Aorta (tissue), 5 donors: Measurements from ENCODE around the gene NGFR. TPM values are rescaled to one million over a fixed set of nuclear protein-coding genes. Genes with fewer than 3 reads are reported as not detected.

Source experiments
- ATAC-seq: fragments of 200-7000 bp; cut with Tn5 transposase; one replicate; pipeline ENCODE4 v1.9.1; 2022; ENCODE audit warnings: moderate library complexity; ENCODE audit not compliant: low FRiP score
- DNase-seq, 2 donors: peaks; one replicate each; pipeline ENCODE4 v3.0.0-alpha.2; 2020
- H3K27ac ChIP-seq, 2 donors: one replicate each; pipeline ENCODE4 v1.5.1; 2013; ENCODE audit warnings: low read length in 2 of 2, mild to moderate bottlenecking in 2 of 2, moderate library complexity in 2 of 2, control low read depth in 1 of 2, inconsistent platforms in 1 of 2, low read depth in 1 of 2
- H3K27me3 ChIP-seq, 2 donors: one replicate each; pipeline ENCODE4 v1.6.1; 2013; ENCODE audit warnings: control low read depth in 1 of 2, low read length in 1 of 2, mild to moderate bottlenecking in 1 of 2, moderate library complexity in 1 of 2; ENCODE audit not compliant: insufficient read depth in 2 of 2, control insufficient read depth in 1 of 2
- H3K36me3 ChIP-seq, 2 donors: one replicate each; pipeline ENCODE4 v1.6.1; 2013; ENCODE audit warnings: control low read depth in 1 of 2, low read length in 1 of 2, mild to moderate bottlenecking in 1 of 2; ENCODE audit not compliant: insufficient read depth in 2 of 2, control insufficient read depth in 1 of 2
- H3K4me1 ChIP-seq, 2 donors: one replicate each; pipeline ENCODE4 v1.6.1; 2013; ENCODE audit warnings: low read length in 2 of 2, control low read depth in 1 of 2, mild to moderate bottlenecking in 1 of 2, moderate library complexity in 1 of 2; ENCODE audit not compliant: insufficient read depth in 2 of 2, control insufficient read depth in 1 of 2
- H3K4me3 ChIP-seq, 2 donors: one replicate each; pipeline ENCODE4 v1.5.1; 2013; ENCODE audit warnings: low read length in 2 of 2, control low read depth in 1 of 2, mild to moderate bottlenecking in 1 of 2
- H3K9me3 ChIP-seq: one replicate; pipeline ENCODE4 v1.6.1; 2013; ENCODE audit warnings: mild to moderate bottlenecking, low read length; ENCODE audit not compliant: control insufficient read depth
- WGBS, 2 donors: extraction: QIAGEN DNeasy Blood & Tissue Kit; methylation state at CpG; one replicate each; pipeline ENCODE4 v1.1.7; 2013; 5-methylcytosine and 5-hydroxymethylcytosine counted together
- intact Hi-C, 2 donors: fragments of 100-400 bp; cut with DNase I; formaldehyde crosslinking; loops; one replicate each; pipeline versions ENCODE4 v1.14.2 to v1.15.0; 2022
- polyA plus RNA-seq, 2 donors: library from polyadenylated mRNA; stranded (reverse); fragments of 200-250 nt; gene quantifications; one replicate each; pipeline ENCODE4 v1.2.3, GENCODE V29; 2013
- total RNA-seq, 2 donors: library from RNA; stranded (reverse); fragmentation: NEBNext Ultra II Directional; extraction: Animal tissue kit (Norgen Biotek cat#: 25700); gene quantifications; one replicate each; pipeline ENCODE4 v1.2.1, GENCODE V29; 2021
- donor health status: healthy with polysubstance abuse.
- donor health status: Bipolar disorder and iron deficiency.
- donor health status: DM: no; HTN: no; CAD: no.
- donor health status: DM: no; HTN: no; CAD: no.
- donor health status: DM: yes; HTN: yes; CAD: no.

Gene NGFR
- total and polyA plus RNA-seq, 4 donors = 0.75 to 55.7 (median 19.1) TPM

DNA sequence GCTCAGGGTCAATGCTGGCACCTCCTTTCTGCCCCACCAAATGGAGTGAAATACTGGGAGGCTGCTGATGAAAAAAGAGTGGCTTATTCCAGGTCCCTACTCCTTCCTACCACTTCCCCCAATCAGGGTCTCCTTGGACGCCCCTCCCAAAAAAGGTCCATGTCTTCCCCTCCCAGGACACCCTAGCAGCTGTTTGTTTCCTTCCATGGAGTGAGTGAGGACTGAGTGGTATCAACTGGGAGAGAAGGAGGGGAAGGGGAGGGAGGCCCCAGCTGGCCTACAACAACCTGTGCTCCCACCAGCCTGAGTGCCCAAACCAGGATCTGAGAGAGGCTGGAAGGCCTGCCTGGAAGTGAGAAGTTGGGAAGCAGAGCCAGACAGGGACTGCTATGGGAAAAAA, 28.7 kb upstream of the NGFR start:
- intact Hi-C loops = no loop called here
- no peaks in the 10 kb centered on the region for H3K4me1 ChIP-seq
- H3K9me3 ChIP-seq = peaks cover 3% of the 10 kb centered on the region
- H3K4me3 ChIP-seq = no peak overlapping the region
- H3K27me3 ChIP-seq = no peaks in the 10 kb centered on the region
- no peak for DNase-seq
- H3K27ac ChIP-seq = no peak overlapping the region
- 92 to 93% methylated on average over 1 of the region's 1 CpG for WGBS, 2 donors
- no peaks in the 10 kb centered on the region for H3K36me3 ChIP-seq
- no peak for ATAC-seq

DNA sequence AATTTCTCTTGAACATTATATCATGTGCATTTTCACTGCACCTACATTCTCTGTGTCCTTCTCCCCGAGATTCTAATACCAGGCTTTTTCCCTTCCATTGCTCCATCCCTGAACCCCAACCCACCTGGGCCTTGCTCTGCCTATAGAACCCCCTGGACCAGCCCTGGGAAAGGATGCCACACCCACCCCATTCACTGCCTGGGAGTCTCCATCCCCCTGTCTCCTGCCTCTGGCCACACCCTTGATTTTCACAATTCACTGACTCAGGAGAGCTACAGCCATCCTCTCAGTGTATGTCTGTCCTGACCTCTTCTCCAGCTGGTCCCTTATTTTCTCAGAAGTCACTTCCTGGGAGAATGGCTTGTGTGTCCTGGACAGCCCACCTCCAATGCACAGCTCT, 27.9 kb upstream of the NGFR start:
- intact Hi-C loops = no loop called here
- H3K4me1 ChIP-seq = no peaks in the 10 kb centered on the region
- DNase-seq (no peak), ATAC-seq (no peak)
- H3K27ac ChIP-seq = no peak overlapping the region
- WGBS, 2 donors = 91 to 100% methylated on average over 1 of the region's 1 CpG
- H3K36me3 ChIP-seq = no peaks in the 10 kb centered on the region
- H3K9me3 ChIP-seq = peaks cover 3% of the 10 kb centered on the region
- no peaks in the 10 kb centered on the region for H3K27me3 ChIP-seq
- H3K4me3 ChIP-seq = no peak overlapping the region

DNA sequence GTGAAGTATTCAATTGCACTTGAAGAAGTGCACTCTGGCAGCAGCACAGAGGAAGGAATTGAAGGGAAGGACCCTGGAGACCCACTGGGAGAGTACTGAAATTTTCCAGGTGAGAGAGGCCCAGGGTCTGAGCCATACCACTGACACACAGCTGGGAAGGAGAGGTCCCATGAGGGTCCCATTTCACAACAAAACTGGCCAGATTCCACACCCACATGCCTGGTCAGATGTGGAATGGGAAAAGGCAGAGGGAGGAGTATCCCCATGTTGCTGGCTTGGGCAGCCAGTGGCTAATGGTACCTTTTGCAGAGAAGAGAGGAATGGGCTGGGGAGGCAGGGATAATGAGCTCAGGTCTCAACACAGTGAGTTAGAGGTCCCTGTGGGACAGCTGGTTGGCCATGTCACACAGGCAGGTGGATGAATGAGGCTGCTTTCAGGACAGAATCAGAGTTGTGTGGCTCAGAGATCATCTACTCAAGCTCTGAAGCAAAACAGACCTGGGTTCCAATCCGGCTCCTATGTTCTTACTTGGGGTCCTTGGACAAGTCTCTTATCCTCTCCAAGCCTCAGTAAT, 26.2 kb upstream of the NGFR start:
- no peaks in the 10 kb centered on the region for H3K27me3 ChIP-seq
- H3K9me3 ChIP-seq = peaks cover 2% of the 10 kb centered on the region
- H3K4me1 ChIP-seq = no peaks in the 10 kb centered on the region
- H3K27ac ChIP-seq = no peak overlapping the region
- H3K4me3 ChIP-seq = no peak overlapping the region
- no peaks in the 10 kb centered on the region for H3K36me3 ChIP-seq
- ATAC-seq (no peak), DNase-seq (no peak)
- 95 to 97% methylated on average over 1 of the region's 1 CpG for WGBS, 2 donors
- intact Hi-C loops = no loop called here

DNA sequence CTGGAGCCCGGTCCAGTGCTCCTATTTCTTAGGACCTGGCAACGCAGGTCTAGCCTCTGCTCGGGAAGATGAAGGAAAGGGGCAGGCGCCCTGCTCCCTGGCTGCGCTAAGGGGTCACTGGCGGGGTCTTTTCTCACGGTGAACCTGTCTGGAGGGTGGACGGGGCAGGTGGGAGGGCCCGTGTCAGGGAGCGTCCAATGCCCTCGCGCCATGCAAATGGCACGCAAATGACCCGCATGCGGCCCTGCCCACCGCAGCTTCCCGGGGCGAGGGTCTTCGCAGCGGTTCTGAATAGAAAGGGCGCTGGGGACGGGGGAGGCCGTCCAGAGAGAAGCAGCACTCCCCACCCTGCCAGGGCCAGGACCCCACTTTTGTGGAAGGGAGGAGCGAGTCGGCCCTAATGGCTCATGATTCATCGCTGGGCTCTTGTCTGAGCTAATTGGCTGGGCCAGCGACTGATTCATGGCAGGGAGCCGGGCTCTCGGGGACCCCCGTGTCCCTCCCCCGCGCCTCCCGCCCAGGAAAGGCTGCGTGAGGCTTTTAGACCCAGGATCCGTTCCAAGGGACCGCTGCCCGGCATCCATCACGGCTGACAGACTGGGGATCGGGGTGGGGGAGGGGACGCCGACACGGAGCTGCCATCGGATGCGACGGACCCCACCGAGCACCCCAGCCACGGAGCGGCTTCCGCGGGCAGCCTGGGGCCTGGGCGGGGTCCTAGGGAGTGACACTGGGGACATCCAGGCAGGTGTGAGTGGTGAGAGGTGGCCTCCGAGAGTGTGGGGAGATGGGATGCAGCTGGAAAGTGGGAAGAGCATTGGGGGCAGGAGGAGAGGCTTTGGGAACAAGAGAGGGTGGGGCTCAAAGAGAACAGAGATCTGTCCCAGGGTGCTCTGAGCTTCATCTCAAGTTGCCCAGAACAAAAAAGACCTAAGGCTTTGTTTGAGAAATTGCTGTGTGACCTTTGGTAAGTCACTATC, 25.0 kb upstream of the NGFR start:
- Histone ChIP-seq H3K27ac (no peak overlapping the region), H3K36me3 (no peaks in the 10 kb centered on the region), H3K9me3 (no peaks in the 10 kb centered on the region), H3K4me1 (no peaks in the 10 kb centered on the region), H3K27me3 (no peaks in the 10 kb centered on the region), H3K4me3 (no peak overlapping the region)
- intact Hi-C loops = no loop called here
- WGBS, 2 donors = 4 to 5% methylated on average over 50 to 52 of the region's 52 CpGs
- ATAC-seq (no peak), DNase-seq (no peak)

DNA sequence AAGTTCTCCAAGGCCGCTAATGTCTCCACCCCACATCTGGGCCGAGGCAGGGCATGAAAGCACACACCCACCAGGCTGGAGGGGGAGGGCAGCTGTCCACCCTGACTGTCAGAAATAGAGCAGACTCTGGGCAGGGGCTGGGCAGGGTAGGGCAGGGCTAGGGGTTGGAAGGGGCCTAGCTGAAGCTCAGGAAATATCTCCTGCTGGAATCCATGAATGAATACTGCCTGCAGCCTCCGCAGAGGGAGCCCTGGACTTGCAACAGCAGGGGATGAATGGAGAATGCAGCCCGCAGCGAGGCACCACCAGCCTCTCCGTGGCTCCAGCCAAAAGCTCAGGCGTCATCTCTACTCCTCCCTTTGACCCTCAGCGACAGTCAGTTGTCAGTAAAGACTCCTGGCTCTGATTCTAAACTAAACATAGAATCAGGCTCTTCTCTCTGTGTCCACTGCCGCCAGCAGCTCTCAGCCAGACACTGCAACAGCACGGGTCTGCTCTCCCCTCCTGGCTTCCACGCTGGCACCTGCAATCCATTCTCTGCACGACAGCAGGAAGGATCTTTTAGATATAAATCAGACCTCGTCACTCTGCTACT, 23.9 kb upstream of the NGFR start:
- Histone ChIP-seq H3K4me1 (no peaks in the 10 kb centered on the region), H3K36me3 (no peaks in the 10 kb centered on the region), H3K27ac (no peak overlapping the region), H3K4me3 (no peak overlapping the region), H3K27me3 (no peaks in the 10 kb centered on the region), H3K9me3 (no peaks in the 10 kb centered on the region)
- DNase-seq (no peak), ATAC-seq (no peak)
- intact Hi-C loops = no loop called here
- WGBS, 2 donors = 47 to 55% methylated on average over 13 of the region's 13 CpGs

DNA sequence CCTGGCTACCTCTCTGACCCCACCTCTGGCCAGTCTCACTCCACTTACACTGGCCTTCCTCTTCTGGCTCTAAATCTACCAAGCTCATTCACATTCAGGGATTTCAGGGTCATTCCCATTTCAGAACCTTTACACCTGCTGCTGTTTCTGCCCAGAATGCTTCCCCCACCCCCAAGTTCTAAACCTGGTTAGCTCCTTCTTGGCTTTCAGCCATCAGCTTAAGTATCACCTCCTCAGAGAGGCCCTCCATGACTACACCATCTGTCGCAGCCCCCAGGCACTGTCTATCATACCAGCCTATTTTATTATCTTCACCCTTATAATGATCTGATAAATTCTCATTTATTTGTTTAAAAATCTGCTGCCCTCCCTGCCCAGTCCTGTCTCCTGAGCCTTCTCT, 23.3 kb upstream of the NGFR start:
- Histone ChIP-seq H3K36me3 (no peaks in the 10 kb centered on the region), H3K4me1 (no peaks in the 10 kb centered on the region), H3K27ac (no peak overlapping the region), H3K4me3 (no peak overlapping the region), H3K27me3 (no peaks in the 10 kb centered on the region), H3K9me3 (no peaks in the 10 kb centered on the region)
- intact Hi-C loops = no loop called here
- 91 to 94% methylated on average over 1 of the region's 1 CpG for WGBS, 2 donors
- DNase-seq (no peak), ATAC-seq (no peak)

DNA sequence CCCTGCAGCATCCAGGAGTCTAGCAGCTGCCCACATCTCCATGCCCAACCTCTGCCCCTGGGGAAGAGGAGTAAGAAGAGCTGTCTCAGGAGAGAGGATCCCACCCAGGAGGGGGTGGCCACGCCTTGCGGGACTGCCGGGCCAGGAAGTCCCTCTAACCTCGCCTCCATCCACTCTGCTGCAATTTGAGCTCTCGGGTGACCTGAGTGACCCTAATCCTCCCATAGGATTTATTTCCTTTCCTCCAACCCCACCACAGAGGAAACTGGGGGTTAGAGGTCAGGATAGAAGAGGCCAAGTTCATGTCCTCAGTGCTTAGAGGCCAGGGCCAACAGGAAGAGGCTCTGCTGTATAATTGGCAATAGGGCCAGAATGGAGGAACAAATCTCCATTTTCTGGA, 22.6 kb upstream of the NGFR start:
- WGBS, 2 donors = 91 to 94% methylated on average over 5 of the region's 5 CpGs
- Histone ChIP-seq H3K36me3 (no peaks in the 10 kb centered on the region), H3K27me3 (no peaks in the 10 kb centered on the region), H3K4me3 (no peak overlapping the region), H3K27ac (no peak overlapping the region), H3K4me1 (no peaks in the 10 kb centered on the region), H3K9me3 (no peaks in the 10 kb centered on the region)
- ATAC-seq = no peak
- intact Hi-C loops = no loop called here
- no peak for DNase-seq

DNA sequence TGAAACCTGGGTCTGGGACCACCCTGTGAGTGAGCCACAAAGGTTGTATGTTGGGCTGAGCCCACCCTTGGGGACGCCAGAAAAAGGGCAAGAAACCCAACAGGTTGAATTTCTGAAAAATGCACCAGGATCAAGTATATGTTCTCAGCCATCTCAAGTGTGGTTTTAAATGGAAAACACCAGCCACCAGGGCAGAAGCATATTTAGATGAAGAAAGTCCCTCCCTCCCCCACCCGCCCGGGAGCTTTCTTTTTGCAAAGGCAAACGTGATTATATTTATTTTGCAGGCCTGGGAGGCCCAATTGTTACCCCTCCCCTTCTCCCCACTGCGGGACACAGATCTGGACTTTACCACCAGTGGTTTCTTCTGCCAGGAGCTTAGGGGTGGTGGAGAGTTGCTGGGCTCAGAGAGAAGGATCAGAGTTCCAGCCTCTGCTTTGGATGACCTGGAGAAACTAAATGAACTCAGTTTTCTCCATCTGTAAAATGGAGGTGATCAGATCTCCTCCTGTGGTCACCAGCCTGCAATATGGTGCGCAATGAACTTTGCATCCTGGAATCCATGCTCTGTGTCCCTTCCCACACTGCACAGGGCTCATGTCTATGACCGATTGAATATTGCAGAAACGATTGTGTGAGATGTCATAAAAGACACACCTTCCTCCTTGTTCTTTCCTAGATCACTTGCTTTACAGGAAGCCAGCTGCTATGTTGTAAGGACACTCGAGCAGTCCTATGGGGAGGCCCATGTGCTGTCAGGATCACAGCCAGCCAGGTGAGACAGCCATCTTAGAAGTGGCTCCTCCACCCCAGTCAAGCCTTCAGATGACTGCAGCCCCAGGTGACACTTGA, 21.0 kb upstream of the NGFR start:
- H3K27ac ChIP-seq = no peak overlapping the region
- H3K36me3 ChIP-seq = no peaks in the 10 kb centered on the region
- DNase-seq (no peak), ATAC-seq (no peak)
- H3K4me3 ChIP-seq = no peak overlapping the region
- 65% methylated on average over 9 of the region's 9 CpGs for WGBS, 2 donors
- no peaks in the 10 kb centered on the region for H3K27me3 ChIP-seq
- no peaks in the 10 kb centered on the region for H3K4me1 ChIP-seq
- no peaks in the 10 kb centered on the region for H3K9me3 ChIP-seq
- intact Hi-C loops = no loop called here
